Kidney epithelial cell (primary cell): Measurements from ENCODE around the gene TRIM72. TPM values are rescaled to one million over a fixed set of nuclear protein-coding genes. Genes with fewer than 3 reads are reported as not detected.

Source experiments
- DNase-seq: peaks from one replicate; pipeline ENCODE4 v3.0.0-alpha.2; 2010; ENCODE audit warnings: low read depth
- H3K27me3 ChIP-seq: 2 replicates; pipeline ENCODE4 v1.6.0; 2011; ENCODE audit warnings: low read length; ENCODE audit not compliant: control insufficient read depth, insufficient read depth
- H3K36me3 ChIP-seq: 2 replicates; pipeline ENCODE4 v1.5.1; 2011; ENCODE audit warnings: low read length; ENCODE audit not compliant: control insufficient read depth, insufficient read depth
- H3K4me3 ChIP-seq: 2 replicates; pipeline ENCODE4 v1.5.1; 2011; ENCODE audit warnings: low read depth, mild to moderate bottlenecking, control low read depth, low read length
- CTCF ChIP-seq: IDR thresholded peaks from 2 replicates; pipeline ENCODE4 v1.5.1; 2011; ENCODE audit warnings: mild to moderate bottlenecking, moderate library complexity, low read length, control low read depth, inconsistent platforms; ENCODE audit not compliant: insufficient read depth, poor library complexity, severe bottlenecking
- total RNA-seq: library from RNA; depleted of rRNA; stranded (reverse); fragments of >200 nt; gene quantifications from 2 replicates; pipeline ENCODE4 v1.2.3, GENCODE V29; 2015

Gene TRIM72
- total RNA-seq, 1 donor from 2014 or later: not detected

DNA sequence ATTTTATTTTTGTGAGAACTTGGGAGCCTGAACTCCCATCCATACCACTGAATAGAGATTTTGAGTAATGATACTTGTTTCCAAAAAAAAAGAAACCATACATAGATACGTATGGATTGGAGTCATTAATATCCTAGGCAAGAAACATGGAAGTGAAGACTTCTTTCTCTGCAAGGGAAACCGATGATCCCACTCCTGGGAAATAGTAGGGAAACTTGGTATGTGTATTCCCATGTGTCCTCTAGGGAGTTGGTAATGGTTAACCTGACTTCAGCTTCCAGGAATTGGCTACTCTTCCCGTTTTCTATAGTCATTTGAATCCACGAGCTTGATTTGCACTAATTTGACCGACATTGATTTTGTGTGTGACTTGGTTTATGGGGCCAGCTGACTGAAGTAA, 28.6 kb upstream of the TRIM72 start:
- Histone ChIP-seq H3K36me3 (peaks cover 11% of the 10 kb centered on the region), H3K4me3 (no peak overlapping the region), H3K27me3 (no peaks in the 10 kb centered on the region)
- TF ChIP-seq CTCF: no peak
- DNase-seq: no peak

GRCh38 chr16:31186176-31186575, 27.7 kb upstream of the TRIM72 start:
- TF ChIP-seq CTCF: no peak
- Histone ChIP-seq H3K36me3 (peaks cover 12% of the 10 kb centered on the region), H3K27me3 (no peaks in the 10 kb centered on the region), H3K4me3 (no peak overlapping the region)
- no peak for DNase-seq

- H3K27me3 ChIP-seq: no peaks in the 10 kb centered on the region
- no peak for TF ChIP-seq CTCF
- DNase-seq: no peak
- peaks cover 12% of the 10 kb centered on the region for H3K36me3 ChIP-seq
- no peak overlapping the region for H3K4me3 ChIP-seq
Measured at GRCh38 chr16:31186930-31187807, 26.8 kb upstream of the TRIM72 start.

GRCh38 chr16:31187808-31188189, 26.1 kb upstream of the TRIM72 start:
- Histone ChIP-seq H3K36me3 (peaks cover 12% of the 10 kb centered on the region), H3K27me3 (no peaks in the 10 kb centered on the region), H3K4me3 (no peak overlapping the region)
- TF ChIP-seq CTCF: no peak
- no peak for DNase-seq

- no peaks in the 10 kb centered on the region for H3K27me3 ChIP-seq
- DNase-seq: no peak
- no peak overlapping the region for H3K4me3 ChIP-seq
- H3K36me3 ChIP-seq: peaks cover 12% of the 10 kb centered on the region
- no peak for TF ChIP-seq CTCF
Measured at GRCh38 chr16:31188450-31189411, 25.2 kb upstream of the TRIM72 start.
